ENCODE measurements around the gene UBL3. TPM values are rescaled to one million over a fixed set of nuclear protein-coding genes. Genes with fewer than 3 reads are reported as not detected.

UBL3 gene
- total and polyA plus RNA-seq, 2 of the 8 experiments (the other 6 are each of a cell fraction or from before 2014, with no cell fraction given) = 5.3 to 16.1 TPM

DNA sequence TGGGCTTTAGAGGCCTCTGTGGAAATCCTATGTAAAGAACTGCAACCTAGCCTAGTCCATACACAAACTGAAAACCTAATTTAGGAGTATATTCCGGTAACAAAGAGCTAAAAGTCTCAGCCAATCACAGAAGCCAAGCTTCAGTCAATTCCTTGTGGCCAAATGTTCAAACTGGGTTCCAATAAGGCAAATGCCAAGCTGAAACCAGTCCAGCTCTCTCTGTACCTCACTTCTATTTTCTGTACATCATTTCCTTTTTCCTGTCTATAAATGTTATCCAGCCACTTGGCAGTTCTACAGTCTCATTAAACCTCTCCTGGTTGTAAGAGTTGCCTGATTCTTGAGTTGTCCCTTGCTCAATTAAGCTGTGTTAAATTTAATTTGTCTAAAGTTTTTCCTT is 31.7 kb upstream of the UBL3 start:
- no peak overlapping the region for H2BK20ac ChIP-seq (ENCODE audit: low read length)
- no peak overlapping the region for H3K4me2 ChIP-seq (ENCODE audit: insufficient read depth in 1 of 2, low read depth in 2 of 2, low read length in 2 of 2)
- no peak overlapping the region for H4K5ac ChIP-seq (ENCODE audit: insufficient read length, low read depth, low read length)
- H2AFZ ChIP-seq (ENCODE audit: low read length) = no peak overlapping the region
- ChIA-PET POLR2A (ENCODE audit: partially characterized antibody) (no interaction called here), CTCF (ENCODE audit: partially characterized antibody) (interaction anchor here (1.2 to 1.7 kb wide), 3 partner anchors 9 to 231 kb away, joined by 3 to 5 read pairs (median 5); no protein-coding TSS in a partner anchor)
- no peak overlapping the region for H3K18ac ChIP-seq (ENCODE audit: extremely low read depth, low read length)
- FAIRE-seq (no peak), DNase-seq (ENCODE audit: low read depth in 1 of 2, low spot score in 2 of 2) (no peak)
- H4K20me1 ChIP-seq (replicated peaks in 1 of 2; ENCODE audit: control insufficient read depth in 1 of 2, insufficient read depth in 2 of 2, low read length in 2 of 2) = no peaks in the 10 kb centered on the region
- H4K8ac ChIP-seq (ENCODE audit: extremely low read depth, insufficient read depth, low read length) = no peak overlapping the region
- no peaks in the 10 kb centered on the region for H3K23me2 ChIP-seq (ENCODE audit: low read depth, low read length)
- H3K27me3 ChIP-seq (replicated peaks in 1 of 4; ENCODE audit: control insufficient read depth in 3 of 4, extremely low read depth in 1 of 4, insufficient read depth in 3 of 4, low read length in 3 of 4) = no peaks in the 10 kb centered on the region
- no peak overlapping the region for H3K9ac ChIP-seq (replicated peaks in 1 of 4; ENCODE audit: extremely low read depth in 1 of 4, low read depth in 3 of 4, low read length in 3 of 4)
- no peak overlapping the region for H3K56ac ChIP-seq (replicated peaks; ENCODE audit: insufficient read length, low read depth, low read length)
- H3K4me3 ChIP-seq (ENCODE audit: extremely low read depth in 1 of 4, insufficient read depth in 2 of 4, low read depth in 3 of 4, low read length in 4 of 4) = no peak overlapping the region
- no peak overlapping the region for H2BK5ac ChIP-seq (ENCODE audit: low read depth, low read length)
- 0% methylated on average over 1 of the region's 1 CpG; no CpG with 5 or more reads in 1 of the 2 experiments for WGBS, 2 experiments (ENCODE audit: extremely low coverage in 1 of 2, insufficient coverage in 1 of 2, insufficient read length in 1 of 2, insufficient replicate concordance in 2 of 2, low coverage in 1 of 2, low lambda C conversion rate in 2 of 2, missing lambda C conversion rate in 1 of 2)
- H2BK120ac ChIP-seq (replicated peaks; ENCODE audit: low read depth, low read length) = no peak overlapping the region
- no peaks in the 10 kb centered on the region for H3K79me2 ChIP-seq (ENCODE audit: control insufficient read depth in 1 of 2, insufficient read depth in 2 of 2, low read length in 2 of 2)
- no peak overlapping the region for H3K14ac ChIP-seq (ENCODE audit: insufficient read length)
- H3K79me1 ChIP-seq (ENCODE audit: low read depth, low read length) = no peaks in the 10 kb centered on the region
- no peak overlapping the region for H3K4ac ChIP-seq (replicated peaks; ENCODE audit: insufficient read length, low read depth, low read length)
- no peak overlapping the region for H3K27ac ChIP-seq (ENCODE audit: low read depth, low read length)
- no peaks in the 10 kb centered on the region for H3K9me3 ChIP-seq (ENCODE audit: insufficient read depth in 2 of 2, low read depth in 1 of 2, low read length in 1 of 2)
- no peak overlapping the region for H2BK15ac ChIP-seq (ENCODE audit: low read length)
- no peak overlapping the region for H2AK5ac ChIP-seq (ENCODE audit: low read depth, low read length)
- H3K36me3 ChIP-seq (ENCODE audit: control insufficient read depth in 2 of 4, insufficient read depth in 4 of 4, low read length in 3 of 4) = no peaks in the 10 kb centered on the region
- H4K91ac ChIP-seq (replicated peaks; ENCODE audit: insufficient read length, low read length) = no peak overlapping the region
- no peak overlapping the region for H2BK12ac ChIP-seq (ENCODE audit: low read depth, low read length)
- H3K4me1 ChIP-seq (replicated peaks in 1 of 4; ENCODE audit: control insufficient read depth in 3 of 4, insufficient read depth in 4 of 4, low read length in 3 of 4) = peaks cover 0 to 13% (median 10%) of the 10 kb centered on the region in 4 experiments; a peak in 5 of 7 replicates
- no peak overlapping the region for H3K23ac ChIP-seq (ENCODE audit: insufficient read length)
- TF ChIP-seq RBBP5 (IDR thresholded peaks at IDR 0.05; ENCODE audit: borderline replicate concordance, low read depth, low read length) (no peak), ASH2L (IDR thresholded peaks at IDR 0.05; ENCODE audit: low read length) (no peak), TBP (IDR thresholded peaks at IDR 0.05; ENCODE audit: low read depth, low read length) (no peak), EGR1 (IDR thresholded peaks at IDR 0.05; ENCODE audit: borderline replicate concordance, low read depth, low read length) (no peak), NRF1 (IDR thresholded peaks at IDR 0.05; ENCODE audit: low read depth, low read length) (no peak), SP4 (IDR thresholded peaks at IDR 0.05; ENCODE audit: low read length) (no peak), BRCA1 (IDR thresholded peaks at IDR 0.05; ENCODE audit: low read depth, low read length) (no peak), SUZ12 (IDR thresholded peaks at IDR 0.05; ENCODE audit: low read length) (no peak), USF2 (IDR thresholded peaks at IDR 0.05; ENCODE audit: low read length) (no peak), POU5F1 (IDR thresholded peaks at IDR 0.05; ENCODE audit: low read depth, low read length) (no peak), SRF (IDR thresholded peaks at IDR 0.05; ENCODE audit: low read depth, low read length) (no peak), FOSL1 (IDR thresholded peaks at IDR 0.05; ENCODE audit: insufficient read depth, low read depth, low read length) (no peak)
- TF ChIP-seq, protein P1, sequence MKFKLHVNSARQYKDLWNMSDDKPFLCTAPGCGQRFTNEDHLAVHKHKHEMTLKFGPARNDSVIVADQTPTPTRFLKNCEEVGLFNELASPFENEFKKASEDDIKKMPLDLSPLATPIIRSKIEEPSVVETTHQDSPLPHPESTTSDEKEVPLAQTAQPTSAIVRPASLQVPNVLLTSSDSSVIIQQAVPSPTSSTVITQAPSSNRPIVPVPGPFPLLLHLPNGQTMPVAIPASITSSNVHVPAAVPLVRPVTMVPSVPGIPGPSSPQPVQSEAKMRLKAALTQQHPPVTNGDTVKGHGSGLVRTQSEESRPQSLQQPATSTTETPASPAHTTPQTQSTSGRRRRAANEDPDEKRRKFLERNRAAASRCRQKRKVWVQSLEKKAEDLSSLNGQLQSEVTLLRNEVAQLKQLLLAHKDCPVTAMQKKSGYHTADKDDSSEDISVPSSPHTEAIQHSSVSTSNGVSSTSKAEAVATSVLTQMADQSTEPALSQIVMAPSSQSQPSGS (IDR thresholded peaks at IDR 0.05; ENCODE audit: low read length) = no peak
